Measurements from ENCODE around the gene COQ10B.
"Not testable (repeated sequence)": the region's sequence is repeated elsewhere in the genome, so short reads cannot be mapped to it uniquely, and the experiment has no call there.

COQ10B gene

GRCh38 chr2:197434541-197435513, 18.5 kb upstream of the COQ10B start, which contains the start of gene SF3B1:
TSS of gene SF3B1 (minus strand) at chr2:197435028. CDS start at chr2:197434999, 29 bp downstream.
- TF ChIP-seq ZNF274 (IDR thresholded peaks at IDR 0.05; ENCODE audit: low read depth, low read length), result no peak

GRCh38 chr2:197435598-197436420, 17.5 kb upstream of the COQ10B start:
- H3K4me3 ChIP-seq (ENCODE audit: low read length), result peak overlapping the region; percentile 92
- no peak for TF ChIP-seq ZNF274 (IDR thresholded peaks at IDR 0.05; ENCODE audit: low read depth, low read length)

More at GRCh38 chr2:197434541-197435513, 18.5 kb upstream of the COQ10B start, which contains the start of gene SF3B1:
- peak within 1 kb of the TSS; percentile 92 for H3K4me3 ChIP-seq (ENCODE audit: low read length)

- no peak overlapping the region for H3K4me3 ChIP-seq (ENCODE audit: low read length)
- no peak for TF ChIP-seq ZNF274 (IDR thresholded peaks at IDR 0.05; ENCODE audit: low read depth, low read length)
Measured at GRCh38 chr2:197437380-197437779, 16.0 kb upstream of the COQ10B start.

GRCh38 chr2:197442857-197443256, 10.5 kb upstream of the COQ10B start:
- no peak for TF ChIP-seq ZNF274 (IDR thresholded peaks at IDR 0.05; ENCODE audit: low read depth, low read length)
- no peak overlapping the region for H3K4me3 ChIP-seq (ENCODE audit: low read length)

- H3K4me3 ChIP-seq (ENCODE audit: low read length), result no peak overlapping the region
- no peak for TF ChIP-seq ZNF274 (IDR thresholded peaks at IDR 0.05; ENCODE audit: low read depth, low read length)
Measured at GRCh38 chr2:197445746-197446145, 7.6 kb upstream of the COQ10B start.

GRCh38 chr2:197446844-197447243, 6.5 kb upstream of the COQ10B start:
- H3K4me3 ChIP-seq (ENCODE audit: low read length), result no peak overlapping the region
- no peak for TF ChIP-seq ZNF274 (IDR thresholded peaks at IDR 0.05; ENCODE audit: low read depth, low read length)

GRCh38 chr2:197450465-197450864, 2.9 kb upstream of the COQ10B start:
- TF ChIP-seq ZNF274 (IDR thresholded peaks at IDR 0.05; ENCODE audit: low read depth, low read length), result no peak
- no peak overlapping the region for H3K4me3 ChIP-seq (ENCODE audit: low read length)

GRCh38 chr2:197450935-197451358, 2.4 kb upstream of the COQ10B start:
- H3K4me3 ChIP-seq (ENCODE audit: low read length), result not testable (repeated sequence)

GRCh38 chr2:197452754-197453122, 614 bp upstream of the COQ10B start:
- no peak for TF ChIP-seq ZNF274 (IDR thresholded peaks at IDR 0.05; ENCODE audit: low read depth, low read length)
- H3K4me3 ChIP-seq (ENCODE audit: low read length), result peak overlapping the region; percentile 69

- TF ChIP-seq ZNF274 (IDR thresholded peaks at IDR 0.05; ENCODE audit: low read depth, low read length), result no peak
- peak overlapping the region; percentile 69 for H3K4me3 ChIP-seq (ENCODE audit: low read length)
Measured at GRCh38 chr2:197453914-197454398, 604 bp downstream of the COQ10B start.

GRCh38 chr2:197454923-197455322, 1.6 kb downstream of the COQ10B start:
- no peak for TF ChIP-seq ZNF274 (IDR thresholded peaks at IDR 0.05; ENCODE audit: low read depth, low read length)
- H3K4me3 ChIP-seq (ENCODE audit: low read length), result peak overlapping the region; percentile 69; the same call in 1 of the 2 replicates

- H3K4me3 ChIP-seq (ENCODE audit: low read length), result no peak overlapping the region
- no peak for TF ChIP-seq ZNF274 (IDR thresholded peaks at IDR 0.05; ENCODE audit: low read depth, low read length)
Measured at GRCh38 chr2:197455428-197455827, 2.1 kb downstream of the COQ10B start.

- no peak for TF ChIP-seq ZNF274 (IDR thresholded peaks at IDR 0.05; ENCODE audit: low read depth, low read length)
- no peak overlapping the region for H3K4me3 ChIP-seq (ENCODE audit: low read length)
Measured at GRCh38 chr2:197460649-197461048, 7.3 kb downstream of the COQ10B start.

- no peak overlapping the region for H3K4me3 ChIP-seq (ENCODE audit: low read length)
- TF ChIP-seq ZNF274 (IDR thresholded peaks at IDR 0.05; ENCODE audit: low read depth, low read length), result no peak
Measured at GRCh38 chr2:197461057-197461456, 7.7 kb downstream of the COQ10B start.
